Measurements from ENCODE around the gene PRICKLE4.
"Not testable (repeated sequence)": the region's sequence is repeated elsewhere in the genome, so short reads cannot be mapped to it uniquely, and the experiment has no call there.

PRICKLE4 gene

DNA sequence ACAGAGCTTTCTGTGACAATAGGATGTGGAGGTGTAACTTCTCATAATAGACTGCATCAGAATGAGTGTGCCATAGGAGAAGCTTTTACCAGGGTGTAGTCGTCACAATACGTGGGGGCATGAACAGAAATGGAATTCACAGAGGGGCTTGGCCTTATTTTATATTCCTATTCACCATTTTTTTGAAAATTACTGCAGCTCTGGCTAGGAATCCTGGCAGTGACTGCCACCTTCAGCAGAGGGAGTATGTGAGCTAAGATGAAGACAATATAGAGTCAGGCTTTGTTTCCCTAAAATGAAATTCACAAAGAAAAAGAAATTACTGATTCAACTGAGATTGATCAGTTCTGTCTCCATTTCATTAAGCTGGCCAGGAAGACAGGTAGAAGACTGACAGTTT, 20.8 kb downstream of the PRICKLE4 start:
- no peak for DNase-seq

DNA sequence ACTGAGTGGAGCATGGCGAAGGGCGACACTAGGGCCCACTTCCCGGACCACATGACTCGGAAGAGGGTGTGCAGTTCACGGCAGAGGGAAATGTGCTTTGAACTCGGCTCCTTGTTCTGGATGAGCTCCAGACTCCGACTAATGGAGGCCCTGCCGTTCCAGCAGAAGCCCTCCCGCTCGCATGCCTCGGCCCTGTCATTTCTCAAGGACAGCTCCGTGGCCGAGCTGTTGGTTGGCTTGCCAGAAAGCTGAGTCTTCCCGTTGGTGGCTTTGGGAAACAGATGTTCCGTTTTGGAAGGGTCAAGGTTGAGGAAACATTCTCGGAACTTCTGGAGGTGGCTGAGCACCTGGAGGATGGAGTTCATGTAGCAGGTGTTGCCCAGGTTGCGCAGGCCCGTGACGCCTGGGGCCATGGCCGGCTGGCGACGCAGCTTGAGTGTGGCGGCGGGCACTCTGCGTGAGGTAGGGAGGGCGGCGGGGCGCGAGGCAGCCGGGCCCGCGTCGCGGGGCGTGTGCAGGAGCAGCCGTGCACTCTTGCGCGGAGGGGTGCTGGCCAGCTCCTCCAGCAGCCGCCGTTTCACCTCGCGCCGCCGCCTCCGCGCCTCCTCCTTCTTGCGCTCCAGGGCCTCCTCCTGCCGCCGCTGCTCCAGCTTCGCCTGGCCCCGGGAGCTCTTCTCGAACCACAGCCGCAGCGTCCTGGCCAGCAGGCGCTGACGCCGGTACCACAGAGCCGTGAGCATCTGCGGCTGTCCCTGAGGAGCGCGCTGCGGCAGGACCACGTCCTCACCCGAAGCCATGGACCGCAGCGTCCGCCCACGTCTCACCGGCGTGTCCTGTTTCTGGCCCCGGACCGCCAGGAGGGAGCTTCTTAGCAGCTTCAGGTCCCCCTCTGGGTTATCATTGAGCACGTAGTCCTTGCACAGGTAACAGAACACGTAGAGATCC, 25.5 kb downstream of the PRICKLE4 start:
- no peak for DNase-seq

- no peak for DNase-seq
Observed at GRCh38 chr6:41811095-41811494, 30.5 kb downstream of the PRICKLE4 start.

- DNase-seq, result not testable (repeated sequence)
Observed at GRCh38 chr6:41811946-41812345, 31.4 kb downstream of the PRICKLE4 start.

DNA sequence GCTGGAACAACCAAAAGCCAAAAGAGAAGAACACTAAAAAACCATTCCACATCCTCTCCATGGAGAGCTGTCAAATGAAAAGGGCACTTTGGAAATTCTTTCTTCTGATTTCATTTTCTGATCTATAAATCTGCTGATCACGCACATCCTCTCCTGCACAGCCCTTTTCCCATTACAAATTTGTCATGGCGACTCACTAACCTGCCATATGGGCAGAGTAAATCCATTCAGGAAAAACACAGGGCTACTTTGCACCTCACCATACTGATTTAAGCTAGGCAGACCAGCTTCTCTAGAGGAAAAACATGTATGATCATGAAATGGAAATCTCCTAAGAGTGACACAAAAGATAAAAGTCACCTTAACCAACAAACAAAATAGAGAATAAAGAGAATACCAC, 32.9 kb downstream of the PRICKLE4 start:
- DNase-seq, result no peak

- no peak for DNase-seq
Observed at GRCh38 chr6:41813956-41814355, 33.4 kb downstream of the PRICKLE4 start.

GRCh38 chr6:41814629-41815028, 34.0 kb downstream of the PRICKLE4 start:
- no peak for DNase-seq

DNA sequence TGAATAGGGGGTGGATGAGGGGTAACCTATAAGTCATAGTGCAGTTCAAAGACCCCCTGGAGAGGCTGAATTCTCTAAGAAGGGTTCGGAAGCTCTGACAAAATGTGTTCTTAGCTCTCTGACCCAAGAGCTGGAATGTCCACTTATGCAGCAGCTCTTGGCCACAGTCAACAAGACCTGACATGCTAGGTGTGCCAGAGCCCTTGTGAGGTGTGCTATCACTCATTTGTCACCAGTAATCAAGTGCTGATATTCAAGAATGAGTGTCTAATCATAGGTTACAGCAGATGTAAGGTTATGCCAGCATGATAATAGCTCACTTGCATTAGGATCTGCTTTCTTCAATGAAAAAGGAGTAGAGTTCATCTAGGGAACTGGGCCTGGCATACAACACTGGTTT, 35.0 kb downstream of the PRICKLE4 start:
- DNase-seq, result no peak

- no peak for DNase-seq
Observed at GRCh38 chr6:41818271-41819054, 37.9 kb downstream of the PRICKLE4 start.

DNA sequence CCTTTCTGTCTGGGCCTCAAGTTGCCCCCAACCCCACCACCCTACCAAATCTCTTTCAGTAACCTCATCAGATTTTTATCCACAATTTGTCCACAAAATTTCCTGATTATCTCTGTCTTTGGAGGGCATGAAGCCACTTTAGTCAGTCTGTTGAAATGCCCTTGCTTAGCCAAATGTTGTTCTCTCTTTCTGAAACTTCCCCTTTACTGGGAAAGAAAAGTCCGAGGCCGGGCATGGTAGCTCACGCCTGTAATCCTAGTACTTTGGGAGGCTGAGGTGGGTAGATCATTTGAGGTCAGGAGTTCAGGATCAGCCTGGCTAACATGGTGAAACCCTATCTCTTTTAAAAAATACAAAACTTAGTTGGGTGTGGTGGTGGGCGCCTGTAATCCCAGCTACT, 40.7 kb downstream of the PRICKLE4 start:
- no peak for DNase-seq

DNA sequence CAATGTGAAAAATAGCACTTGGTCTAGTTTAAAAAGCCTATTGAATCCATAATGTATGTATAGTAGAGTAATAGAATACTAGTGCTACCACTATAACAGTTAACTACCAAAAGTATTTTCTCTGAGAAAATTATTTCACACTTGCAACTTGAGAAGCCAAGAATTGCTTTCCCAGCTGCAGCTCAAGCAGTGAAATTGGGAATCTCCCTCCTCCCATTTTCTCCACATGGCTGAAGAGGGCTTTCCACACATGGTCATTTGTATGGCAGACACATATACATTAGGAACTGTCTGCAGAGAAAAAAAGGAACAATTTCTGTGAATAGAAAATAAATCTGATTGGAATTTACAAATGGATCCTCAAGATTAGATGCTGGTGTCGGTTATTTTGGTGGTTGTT, 41.4 kb downstream of the PRICKLE4 start:
- no peak for DNase-seq

DNA sequence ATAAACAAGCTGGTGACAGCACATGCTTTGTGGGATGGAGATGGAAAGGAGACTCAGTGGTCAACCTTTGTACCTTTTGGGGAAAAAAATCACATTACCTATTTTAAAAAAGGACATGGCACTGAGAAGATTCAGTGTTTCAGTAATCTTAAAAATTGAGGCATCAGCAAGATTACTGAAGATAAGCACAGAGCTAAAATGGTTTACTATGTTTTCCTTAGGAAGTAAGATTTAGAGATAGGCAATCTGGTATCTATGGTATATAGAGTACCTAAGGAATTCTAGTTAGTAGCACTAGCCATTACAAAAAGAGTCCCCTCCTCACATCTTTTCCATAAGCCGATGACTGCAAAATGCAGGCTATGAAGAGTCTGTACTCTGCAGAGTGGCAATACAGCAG, 42.6 kb downstream of the PRICKLE4 start:
- no peak for DNase-seq

- no peak for DNase-seq
Observed at GRCh38 chr6:41824571-41825569, 44.3 kb downstream of the PRICKLE4 start.

DNA sequence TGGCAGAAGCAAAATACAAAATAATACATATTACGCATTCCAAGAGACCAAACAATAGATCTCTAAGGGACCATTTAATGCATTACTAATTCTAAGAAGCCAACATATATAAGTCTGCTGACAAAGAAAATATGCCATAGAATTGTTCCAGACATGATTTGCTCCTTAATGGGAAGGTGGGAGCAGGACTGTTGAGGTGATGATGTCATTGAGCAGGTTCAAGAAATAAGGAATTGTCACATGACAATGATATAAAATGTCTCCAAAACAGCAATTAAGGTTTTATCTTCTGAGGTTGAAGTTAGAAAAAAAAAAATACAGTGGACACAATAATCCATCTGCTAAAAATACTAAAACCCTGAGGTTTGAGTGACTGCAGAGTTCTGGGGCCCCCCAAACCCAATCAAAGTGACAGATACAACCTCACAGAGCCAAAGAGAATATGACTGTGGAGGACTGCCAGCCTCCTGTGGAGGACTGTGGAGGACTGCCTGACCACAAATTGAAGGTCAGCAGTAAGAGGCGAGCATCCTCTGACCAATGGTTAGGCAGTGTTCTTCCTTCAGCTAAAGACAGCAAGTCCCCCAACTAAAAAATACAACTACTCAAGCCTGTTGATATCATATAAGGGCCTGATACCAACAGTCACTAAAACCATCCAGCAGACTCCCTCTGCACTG, 45.9 kb downstream of the PRICKLE4 start:
- DNase-seq, result no peak

GRCh38 chr6:41832263-41832662, 51.7 kb downstream of the PRICKLE4 start:
- DNase-seq, result no peak

GRCh38 chr6:41836022-41836659, 55.6 kb downstream of the PRICKLE4 start:
- no peak for DNase-seq

GRCh38 chr6:41836660-41837052, 56.1 kb downstream of the PRICKLE4 start:
- DNase-seq, result no peak
